ENCODE results near the gene MYCBP2.
"Not testable (repeated sequence)": the region's sequence is repeated elsewhere in the genome, so short reads cannot be mapped to it uniquely, and the experiment has no call there.

The MYCBP2 gene

DNA sequence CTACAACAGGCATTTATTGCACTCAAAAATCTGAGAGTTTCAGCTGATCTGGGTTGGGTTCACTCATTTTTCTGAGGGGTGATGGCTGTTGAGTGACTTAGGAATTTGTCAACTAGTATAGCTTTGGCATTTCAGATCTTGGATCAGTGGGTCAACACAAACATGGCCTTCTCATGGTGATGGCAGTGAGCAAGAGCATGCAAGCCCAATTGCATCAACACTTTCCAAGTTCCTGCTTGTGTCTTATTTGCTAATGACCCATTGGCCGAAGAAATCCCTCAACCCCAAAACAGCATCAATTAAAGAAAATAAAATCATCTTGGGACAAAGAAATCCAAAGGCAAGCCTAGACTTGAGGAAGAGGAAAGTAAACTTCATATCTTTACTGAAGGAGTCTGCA, 23.9 kb upstream of the MYCBP2 start:
- no peak for DNase-seq (ENCODE audit: low read depth)
- H3K4me3 ChIP-seq (ENCODE audit: low read length), result no peak overlapping the region
- TF ChIP-seq, protein P1, sequence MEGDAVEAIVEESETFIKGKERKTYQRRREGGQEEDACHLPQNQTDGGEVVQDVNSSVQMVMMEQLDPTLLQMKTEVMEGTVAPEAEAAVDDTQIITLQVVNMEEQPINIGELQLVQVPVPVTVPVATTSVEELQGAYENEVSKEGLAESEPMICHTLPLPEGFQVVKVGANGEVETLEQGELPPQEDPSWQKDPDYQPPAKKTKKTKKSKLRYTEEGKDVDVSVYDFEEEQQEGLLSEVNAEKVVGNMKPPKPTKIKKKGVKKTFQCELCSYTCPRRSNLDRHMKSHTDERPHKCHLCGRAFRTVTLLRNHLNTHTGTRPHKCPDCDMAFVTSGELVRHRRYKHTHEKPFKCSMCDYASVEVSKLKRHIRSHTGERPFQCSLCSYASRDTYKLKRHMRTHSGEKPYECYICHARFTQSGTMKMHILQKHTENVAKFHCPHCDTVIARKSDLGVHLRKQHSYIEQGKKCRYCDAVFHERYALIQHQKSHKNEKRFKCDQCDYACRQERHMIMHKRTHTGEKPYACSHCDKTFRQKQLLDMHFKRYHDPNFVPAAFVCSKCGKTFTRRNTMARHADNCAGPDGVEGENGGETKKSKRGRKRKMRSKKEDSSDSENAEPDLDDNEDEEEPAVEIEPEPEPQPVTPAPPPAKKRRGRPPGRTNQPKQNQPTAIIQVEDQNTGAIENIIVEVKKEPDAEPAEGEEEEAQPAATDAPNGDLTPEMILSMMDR (conservative IDR thresholded peaks at IDR 0.05; ENCODE audit: low read depth, low read length), result no peak

DNA sequence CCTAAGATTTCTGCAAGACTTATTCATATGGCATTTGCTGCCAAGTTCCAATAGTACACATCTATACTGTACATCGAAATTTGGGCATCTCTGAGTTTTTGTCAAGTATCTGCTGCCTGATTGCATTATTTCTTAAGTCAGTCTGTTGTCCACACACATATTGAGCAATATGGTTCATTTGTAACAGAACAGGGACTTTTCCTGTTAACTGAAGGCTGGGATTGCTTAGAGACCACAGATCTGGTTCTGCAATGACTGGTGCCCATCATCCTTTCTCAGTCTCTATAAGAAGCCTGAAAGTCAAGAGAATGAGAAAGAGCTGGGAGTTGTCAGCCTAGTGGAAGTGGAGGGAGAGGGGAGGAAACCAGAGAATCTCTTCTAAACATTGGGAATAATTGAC, 22.5 kb upstream of the MYCBP2 start:
- no peak overlapping the region for H3K4me3 ChIP-seq (ENCODE audit: low read length)
- TF ChIP-seq, protein P1 (conservative IDR thresholded peaks at IDR 0.05; ENCODE audit: low read depth, low read length), result no peak
- no peak for DNase-seq (ENCODE audit: low read depth)

DNA sequence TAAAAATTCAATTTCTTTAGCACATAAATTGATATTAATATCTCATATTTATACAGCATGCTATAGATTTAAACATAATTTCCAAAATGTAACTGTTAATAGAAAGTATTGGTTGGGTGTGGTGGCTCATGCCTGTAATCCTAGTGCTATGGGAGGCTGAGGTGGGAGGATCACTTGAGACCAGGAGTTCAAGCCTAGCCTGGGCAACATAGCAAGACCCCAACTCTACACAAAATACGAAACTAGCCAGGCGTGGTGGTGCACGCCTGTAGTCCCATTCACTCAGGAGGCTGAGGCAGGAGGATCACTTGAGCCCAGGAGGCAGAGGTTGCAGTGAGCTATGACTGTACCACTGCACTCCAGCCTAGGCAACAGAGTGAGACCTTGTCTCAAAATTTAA, 20.5 kb upstream of the MYCBP2 start:
- not testable (repeated sequence) for DNase-seq (ENCODE audit: low read depth); H3K4me3 ChIP-seq (ENCODE audit: low read length)

DNA sequence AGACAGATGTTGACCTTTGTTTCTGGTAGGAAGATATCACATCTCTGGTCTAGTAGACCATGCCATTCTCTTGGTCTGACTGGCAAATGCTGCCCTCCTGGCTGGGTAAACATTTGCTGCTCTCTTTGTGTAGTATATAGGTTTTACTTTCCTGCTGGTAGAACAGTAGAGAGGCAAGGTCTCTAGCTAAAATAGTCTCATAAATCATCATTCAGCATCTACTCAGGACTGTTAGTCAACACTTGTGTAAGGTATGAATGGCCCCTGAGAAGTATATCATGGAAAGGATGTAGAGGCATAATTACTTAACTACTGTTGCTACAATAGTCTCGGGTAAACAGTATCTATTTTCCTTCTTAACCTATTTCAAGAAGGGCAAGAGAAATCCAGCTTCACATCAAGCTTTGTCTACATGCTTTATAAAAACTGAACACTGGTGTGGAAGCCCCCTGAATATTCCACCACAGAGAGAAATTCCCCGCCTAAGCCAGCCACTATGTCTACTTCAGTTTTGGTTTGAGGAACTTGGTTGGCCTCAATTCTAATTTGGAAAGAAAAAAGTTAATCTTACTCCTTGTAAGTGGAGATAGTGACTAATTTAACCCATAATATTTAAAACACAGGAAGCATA, 18.4 kb upstream of the MYCBP2 start:
- no peak for DNase-seq (ENCODE audit: low read depth)
- H3K4me3 ChIP-seq (ENCODE audit: low read length), result no peak overlapping the region
- TF ChIP-seq, protein P1 (conservative IDR thresholded peaks at IDR 0.05; ENCODE audit: low read depth, low read length), result no peak

DNA sequence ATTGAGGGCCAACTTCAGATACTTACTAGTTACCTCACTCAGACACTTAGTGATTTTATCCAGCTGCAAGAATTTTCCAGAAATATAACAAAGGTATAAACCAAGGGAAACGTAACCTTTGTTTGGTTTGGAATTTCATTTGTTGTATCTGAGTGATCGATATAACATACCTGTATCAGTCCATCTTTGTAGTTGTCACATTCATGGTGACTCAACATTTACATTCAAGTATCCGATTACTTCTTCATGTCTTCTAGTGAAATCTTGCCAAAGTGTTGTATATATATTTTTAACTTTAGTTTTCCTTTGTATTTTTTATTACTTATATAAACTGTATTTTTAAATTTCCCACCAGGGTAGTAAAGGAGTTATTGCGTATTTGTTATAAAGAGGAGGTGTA, 16.9 kb upstream of the MYCBP2 start:
- no peak for DNase-seq (ENCODE audit: low read depth)
- TF ChIP-seq, protein P1 (conservative IDR thresholded peaks at IDR 0.05; ENCODE audit: low read depth, low read length), result no peak
- no peak overlapping the region for H3K4me3 ChIP-seq (ENCODE audit: low read length)

DNA sequence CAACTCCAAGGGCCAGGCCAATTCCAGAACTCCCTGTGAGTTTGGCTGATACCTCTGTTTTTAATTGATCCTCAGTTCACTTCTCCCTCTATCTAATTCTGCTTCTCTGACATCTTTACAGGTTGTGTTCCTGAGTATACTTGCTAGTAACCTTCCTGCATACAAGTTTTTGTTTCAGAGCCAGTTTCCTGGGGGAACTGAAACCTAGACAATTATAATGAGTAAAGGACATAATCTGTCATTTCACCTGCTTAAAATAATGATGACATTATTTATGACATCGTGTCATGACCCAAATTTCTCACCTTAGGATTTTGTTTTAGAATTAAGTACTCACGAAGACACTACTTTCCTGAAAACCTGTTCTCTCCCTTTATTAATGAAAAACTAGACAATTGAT, 12.5 kb upstream of the MYCBP2 start:
- TF ChIP-seq, protein P1 (conservative IDR thresholded peaks at IDR 0.05; ENCODE audit: low read depth, low read length), result no peak
- H3K4me3 ChIP-seq (ENCODE audit: low read length), result no peak overlapping the region
- DNase-seq (ENCODE audit: low read depth), result no peak

DNA sequence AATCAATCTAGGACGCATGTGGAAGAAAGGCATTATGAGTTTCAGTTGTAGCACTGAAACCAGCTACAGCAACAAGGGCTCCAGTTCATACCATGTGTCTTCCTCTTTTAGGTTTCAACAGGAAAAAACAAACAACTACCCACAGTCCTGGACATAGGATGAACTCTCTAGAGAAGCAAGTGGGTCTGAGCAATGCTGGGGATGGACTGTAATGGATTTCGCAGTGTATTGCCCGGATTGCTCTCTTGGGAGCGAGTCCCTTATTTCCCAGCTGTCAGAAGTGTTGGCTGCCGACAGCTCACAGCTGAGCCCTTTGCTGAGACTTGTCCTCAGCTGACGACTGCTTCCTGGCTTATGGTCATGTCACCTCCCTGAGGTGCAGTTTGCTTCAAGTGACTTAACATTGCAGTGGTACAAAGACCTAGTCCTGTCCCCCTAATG, 12.1 kb upstream of the MYCBP2 start:
- TF ChIP-seq, protein P1 (conservative IDR thresholded peaks at IDR 0.05; ENCODE audit: low read depth, low read length), result no peak
- no peak overlapping the region for H3K4me3 ChIP-seq (ENCODE audit: low read length)
- DNase-seq (ENCODE audit: low read depth), result no peak
